HG03354 (cell line): ENCODE measurements around the gene UCP3.

Experiments
- ATAC-seq: cut with Tn5 transposase; IDR thresholded peaks from one replicate; pipeline ENCODE4 v1.9.1; 2021; ENCODE audit warnings: mild to moderate bottlenecking; ENCODE audit not compliant: unreplicated experiment, poor library complexity, severe bottlenecking

UCP3 gene

GRCh38 chr11:73981051-73981805 lies 27.7 kb downstream of the UCP3 start:
- ATAC-seq: no peak

GRCh38 chr11:73980001-73980961 lies 28.6 kb downstream of the UCP3 start:
- peak; percentile 55 for ATAC-seq

GRCh38 chr11:73978576-73979086 lies 30.3 kb downstream of the UCP3 start:
- no peak for ATAC-seq

GRCh38 chr11:73977856-73978519 lies 30.9 kb downstream of the UCP3 start:
- ATAC-seq: no peak

- no peak for ATAC-seq
These were observed 32.3 kb downstream of the UCP3 start for GRCh38 chr11:73976451-73977151.

- no peak for ATAC-seq
These were observed 33.5 kb downstream of the UCP3 start for GRCh38 chr11:73975479-73975757.

GRCh38 chr11:73974604-73975478 lies 34.0 kb downstream of the UCP3 start:
- no peak for ATAC-seq

GRCh38 chr11:73972620-73973449 lies 36.0 kb downstream of the UCP3 start:
- ATAC-seq: no peak

GRCh38 chr11:73972187-73972586 lies 36.7 kb downstream of the UCP3 start:
- no peak for ATAC-seq

GRCh38 chr11:73971175-73971719 lies 37.6 kb downstream of the UCP3 start:
- ATAC-seq: no peak

- ATAC-seq: no peak
These were observed 38.7 kb downstream of the UCP3 start for GRCh38 chr11:73969991-73970800.

- ATAC-seq: no peak
These were observed 39.8 kb downstream of the UCP3 start for GRCh38 chr11:73969091-73969490.

- no peak for ATAC-seq
These were observed 40.4 kb downstream of the UCP3 start for GRCh38 chr11:73968356-73968966.

- no peak for ATAC-seq
These were observed 43.1 kb downstream of the UCP3 start for GRCh38 chr11:73965764-73966121.

- ATAC-seq: no peak
These were observed 43.7 kb downstream of the UCP3 start for GRCh38 chr11:73965076-73965763.

- no peak for ATAC-seq
These were observed 45.0 kb downstream of the UCP3 start for GRCh38 chr11:73963861-73964260.
